CD4-positive, alpha-beta T cell treated with Interleukin-6 for 4 hours (primary cell): Measurements from ENCODE around the gene HIRA.

Source experiments
- DNase-seq: peaks from one replicate; pipeline ENCODE4 v3.0.0-alpha.2; 2020; ENCODE audit warnings: mixed read lengths

Gene HIRA, protein sequence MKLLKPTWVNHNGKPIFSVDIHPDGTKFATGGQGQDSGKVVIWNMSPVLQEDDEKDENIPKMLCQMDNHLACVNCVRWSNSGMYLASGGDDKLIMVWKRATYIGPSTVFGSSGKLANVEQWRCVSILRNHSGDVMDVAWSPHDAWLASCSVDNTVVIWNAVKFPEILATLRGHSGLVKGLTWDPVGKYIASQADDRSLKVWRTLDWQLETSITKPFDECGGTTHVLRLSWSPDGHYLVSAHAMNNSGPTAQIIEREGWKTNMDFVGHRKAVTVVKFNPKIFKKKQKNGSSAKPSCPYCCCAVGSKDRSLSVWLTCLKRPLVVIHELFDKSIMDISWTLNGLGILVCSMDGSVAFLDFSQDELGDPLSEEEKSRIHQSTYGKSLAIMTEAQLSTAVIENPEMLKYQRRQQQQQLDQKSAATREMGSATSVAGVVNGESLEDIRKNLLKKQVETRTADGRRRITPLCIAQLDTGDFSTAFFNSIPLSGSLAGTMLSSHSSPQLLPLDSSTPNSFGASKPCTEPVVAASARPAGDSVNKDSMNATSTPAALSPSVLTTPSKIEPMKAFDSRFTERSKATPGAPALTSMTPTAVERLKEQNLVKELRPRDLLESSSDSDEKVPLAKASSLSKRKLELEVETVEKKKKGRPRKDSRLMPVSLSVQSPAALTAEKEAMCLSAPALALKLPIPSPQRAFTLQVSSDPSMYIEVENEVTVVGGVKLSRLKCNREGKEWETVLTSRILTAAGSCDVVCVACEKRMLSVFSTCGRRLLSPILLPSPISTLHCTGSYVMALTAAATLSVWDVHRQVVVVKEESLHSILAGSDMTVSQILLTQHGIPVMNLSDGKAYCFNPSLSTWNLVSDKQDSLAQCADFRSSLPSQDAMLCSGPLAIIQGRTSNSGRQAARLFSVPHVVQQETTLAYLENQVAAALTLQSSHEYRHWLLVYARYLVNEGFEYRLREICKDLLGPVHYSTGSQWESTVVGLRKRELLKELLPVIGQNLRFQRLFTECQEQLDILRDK

DNA sequence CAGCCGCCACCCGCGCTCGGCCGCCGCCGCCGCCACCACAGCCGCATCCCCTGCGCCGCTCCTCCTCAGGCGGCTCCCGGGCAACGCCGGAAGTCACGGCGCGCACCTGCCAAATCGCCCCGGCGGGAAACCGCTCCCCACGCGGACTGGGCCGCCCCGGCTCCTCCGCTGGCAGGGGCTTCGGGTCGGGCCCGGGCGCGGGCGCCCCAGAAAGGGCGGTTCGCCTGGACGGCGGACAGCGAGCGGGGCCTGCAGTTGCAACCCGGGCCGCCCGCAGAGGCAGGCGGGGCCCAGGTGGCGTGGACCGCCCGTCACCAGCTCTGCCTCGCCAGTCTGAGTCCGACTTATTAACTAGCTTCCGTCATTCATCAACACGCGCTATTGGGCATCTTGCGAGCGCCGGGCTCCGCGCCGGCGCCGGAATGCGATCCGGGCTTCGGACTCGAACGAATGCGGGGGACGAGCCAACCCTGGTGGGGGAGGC is at the start of gene HIRA:
HIRA (minus strand) TSS at position 85 of the 484 bp plus-strand sequence. CDS start 257 bp downstream, outside the sequence.
- peak; percentile 83 for DNase-seq

DNA sequence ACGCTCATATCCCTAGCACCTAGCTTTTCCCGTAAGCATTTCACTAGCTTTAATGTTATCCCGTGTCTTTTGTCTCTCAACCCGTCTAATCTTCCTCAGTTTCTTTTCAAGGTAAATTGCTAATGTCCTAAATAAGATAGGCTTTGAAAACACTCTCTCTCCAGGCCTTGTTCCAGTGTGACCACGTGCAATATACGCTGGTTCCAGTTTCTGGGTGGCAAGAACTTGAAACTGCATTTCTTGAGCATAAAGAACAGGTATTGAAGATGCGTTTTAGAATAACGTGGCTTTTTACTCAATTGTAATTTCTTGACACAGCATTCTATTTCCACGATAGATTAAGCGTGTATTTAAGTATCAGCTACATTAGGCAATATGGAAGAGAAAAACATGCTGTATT is 49.3 kb upstream of the HIRA start:
- no peak for DNase-seq

DNA sequence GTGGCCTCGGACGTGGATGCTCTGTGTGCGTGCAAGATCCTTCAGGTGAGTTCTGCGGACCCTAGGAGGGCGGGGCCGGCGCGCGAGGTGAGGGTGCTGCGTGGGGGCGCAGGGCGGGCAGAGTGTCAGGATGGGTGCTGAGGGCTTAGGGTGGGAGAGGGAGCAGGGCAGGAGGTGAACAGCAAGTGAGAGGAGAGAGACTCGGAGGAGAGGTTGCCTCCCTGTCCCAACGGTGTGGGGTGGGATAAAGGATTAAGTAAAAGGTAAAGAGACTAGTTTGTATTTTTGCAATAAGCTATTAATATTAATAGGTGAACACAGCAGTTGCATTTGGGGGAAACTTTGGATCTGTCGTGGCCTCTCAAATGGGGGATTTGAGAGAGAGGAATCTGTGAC is 48.6 kb upstream of the HIRA start:
- no peak for DNase-seq

DNA sequence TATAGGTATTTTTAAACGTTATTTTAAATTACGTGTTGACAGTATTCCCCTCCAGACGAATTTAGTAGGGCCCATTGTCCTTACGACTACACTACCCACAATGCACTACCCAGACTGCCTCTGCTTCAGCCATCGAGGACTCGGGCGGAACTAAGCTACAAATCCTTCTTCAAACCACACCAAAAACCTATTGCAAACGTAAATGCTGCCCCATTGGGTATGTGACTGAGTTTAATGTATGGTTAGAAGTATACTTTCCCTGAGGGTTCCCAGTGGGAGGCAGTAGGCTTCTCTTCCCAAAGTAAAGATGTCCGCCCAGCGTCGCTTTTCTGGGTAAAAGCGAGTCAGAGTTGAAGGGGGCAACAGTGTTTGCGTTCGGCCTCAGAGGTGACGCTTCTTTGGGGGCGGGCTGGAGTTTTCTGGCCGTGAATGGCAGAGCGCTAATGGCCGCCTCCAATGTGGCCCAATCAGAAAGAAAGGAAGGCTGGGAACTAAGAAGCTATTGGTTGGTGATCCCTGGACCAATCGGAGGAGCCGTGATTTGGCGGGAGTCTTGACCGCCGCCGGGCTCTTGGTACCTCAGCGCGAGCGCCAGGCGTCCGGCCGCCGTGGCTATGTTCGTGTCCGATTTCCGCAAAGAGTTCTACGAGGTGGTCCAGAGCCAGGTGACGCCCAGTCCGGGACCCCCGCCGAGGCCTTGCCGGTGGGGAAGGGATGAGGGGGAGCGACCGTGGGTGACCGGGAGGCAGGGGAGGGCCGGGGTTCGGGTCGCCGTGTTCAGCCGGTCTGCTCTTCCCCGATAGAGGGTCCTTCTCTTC is 48.0 kb upstream of the HIRA start, which contains the start of gene CDC45:
CDC45 (plus strand) TSS at position 566 of the 818 bp plus-strand sequence; CDS start at position 615, 49 bp downstream.
- DNase-seq = peak; percentile 95

DNA sequence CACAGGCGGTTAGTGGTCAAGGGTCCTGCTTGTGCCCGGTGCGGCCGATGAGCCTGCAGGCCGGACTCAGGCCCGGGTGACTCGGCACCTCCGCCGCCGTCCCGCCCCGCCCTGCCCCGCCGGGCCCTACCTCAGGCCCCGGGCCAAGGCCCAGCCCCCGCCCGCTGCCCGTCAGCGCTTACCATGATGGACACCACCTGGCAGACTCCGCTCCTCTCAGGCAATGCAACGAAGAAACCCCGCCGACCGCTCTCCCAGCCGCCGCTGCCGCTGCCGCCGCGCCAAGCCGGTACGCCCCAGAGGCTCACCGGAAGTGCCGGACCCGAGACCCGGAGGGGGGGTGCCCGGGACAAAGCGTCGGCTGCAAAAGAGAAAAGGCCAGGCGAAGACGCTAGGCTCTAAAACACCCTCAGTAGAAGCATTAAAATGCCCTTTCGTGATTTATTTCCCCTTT is 47.4 kb upstream of the HIRA start, which contains the start of gene UFD1:
UFD1 (minus strand) TSS at position 293 of the 454 bp plus-strand sequence; CDS start at position 185, 108 bp downstream.
- DNase-seq = peak; percentile 77

DNA sequence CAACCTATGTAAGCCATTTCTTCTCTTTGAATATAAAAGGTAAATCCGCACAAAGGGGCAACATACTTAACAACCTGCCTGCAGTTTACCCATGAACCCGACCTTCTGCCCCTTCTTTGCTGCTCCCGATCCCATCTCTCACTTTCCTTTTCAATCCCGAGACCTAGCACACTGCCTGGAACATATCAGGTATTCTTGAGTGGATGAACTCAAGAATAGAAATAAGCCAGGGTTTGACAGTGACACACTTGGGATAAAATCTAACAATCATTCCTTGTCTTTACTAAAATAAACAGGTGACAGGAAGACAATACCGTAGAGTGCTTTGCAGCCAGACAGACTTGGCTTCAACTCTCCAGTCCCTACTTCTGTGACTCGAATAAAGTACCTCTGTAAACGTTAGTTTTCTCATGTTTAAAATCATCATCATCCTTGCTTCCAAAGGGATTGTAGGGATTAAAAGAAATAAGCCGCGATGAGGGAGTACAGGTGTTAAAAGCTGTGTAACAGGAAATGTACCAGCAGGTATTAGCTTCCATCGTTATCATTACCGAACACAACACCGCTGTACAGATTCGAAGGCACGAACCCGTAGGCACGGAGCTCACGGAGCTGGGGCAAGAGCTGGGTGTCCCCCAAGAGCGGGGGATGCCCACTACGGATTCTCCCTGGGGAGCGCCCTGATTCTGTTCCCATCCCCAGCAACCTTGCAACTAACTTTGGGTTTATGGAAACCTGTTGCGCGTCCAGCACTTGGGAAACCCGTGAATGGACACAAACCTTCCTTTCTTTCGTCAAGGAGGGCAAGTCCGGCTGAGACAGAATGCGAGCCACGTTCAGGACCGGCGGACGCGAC is 46.7 kb upstream of the HIRA start:
- no peak for DNase-seq

DNA sequence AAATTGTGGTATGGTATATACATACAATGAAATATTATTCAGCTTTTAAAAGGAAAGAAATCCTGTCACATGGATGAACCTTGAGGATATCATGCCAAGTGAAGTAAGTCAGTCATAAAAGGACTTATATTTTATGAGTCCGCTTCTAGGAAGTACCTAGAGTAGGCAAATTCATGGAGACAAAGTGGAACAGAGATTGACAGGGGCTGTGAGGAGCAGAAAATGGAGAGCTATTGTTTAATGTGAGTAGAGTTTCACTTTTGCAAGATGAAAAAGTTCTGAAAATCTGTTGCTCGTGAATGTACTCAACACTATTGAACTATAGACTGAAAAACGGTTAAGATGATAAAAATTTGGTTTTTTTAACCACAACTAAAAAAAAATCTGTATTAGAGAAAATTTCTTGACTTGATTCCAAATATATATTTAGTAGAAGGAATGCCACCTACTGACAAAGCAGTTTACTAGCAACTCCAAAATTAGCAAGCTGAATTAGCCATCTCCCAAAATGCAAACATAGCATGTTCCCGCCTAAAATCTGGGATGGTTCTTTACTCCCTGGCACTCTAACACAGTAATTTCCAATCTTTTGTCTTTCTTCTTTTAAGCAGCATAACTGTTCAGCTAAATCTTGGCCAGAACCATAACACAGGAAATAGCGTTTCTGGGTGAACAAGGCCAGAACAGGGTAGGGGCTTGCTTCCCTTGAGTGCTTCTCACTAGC is 46.0 kb upstream of the HIRA start:
- DNase-seq = no peak

DNA sequence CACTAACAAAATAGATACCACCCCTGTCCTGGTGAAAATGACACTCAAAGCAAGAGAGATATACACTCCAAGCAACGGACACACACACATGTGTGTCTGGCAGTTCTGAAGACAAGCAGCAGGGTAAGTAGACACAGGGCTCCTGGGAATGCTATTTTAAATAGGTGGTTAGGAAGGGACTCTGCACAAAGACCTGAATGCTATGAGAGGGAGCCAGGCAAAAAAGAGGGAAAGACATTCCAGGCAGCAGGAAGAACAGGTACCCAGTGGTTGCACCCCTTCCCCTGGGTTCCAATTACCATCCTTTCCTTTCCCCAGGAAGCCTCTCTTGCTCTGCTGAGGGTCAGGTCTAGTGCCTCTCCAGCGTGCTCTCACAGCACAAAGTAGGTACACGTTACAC is 44.5 kb upstream of the HIRA start:
- DNase-seq = no peak

DNA sequence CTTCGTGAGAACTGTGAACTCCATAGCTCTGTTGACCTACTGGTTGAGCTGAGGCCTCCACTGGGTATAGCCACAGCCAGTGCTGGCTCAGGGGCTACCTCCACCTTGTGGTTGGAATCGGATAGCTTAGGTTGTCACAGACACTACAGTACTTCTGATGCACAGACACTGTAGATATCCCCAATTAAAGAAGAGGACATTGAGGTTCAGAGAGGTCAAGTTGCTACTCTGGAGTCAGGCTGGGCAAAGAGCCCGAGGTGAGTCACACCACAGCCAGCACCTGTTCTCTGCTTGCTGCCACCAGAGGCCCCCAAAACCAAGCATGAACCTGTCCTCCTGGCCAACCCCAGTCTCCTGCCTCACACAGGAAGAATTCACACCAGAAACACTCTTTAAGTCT is 42.0 kb upstream of the HIRA start:
- DNase-seq = no peak

DNA sequence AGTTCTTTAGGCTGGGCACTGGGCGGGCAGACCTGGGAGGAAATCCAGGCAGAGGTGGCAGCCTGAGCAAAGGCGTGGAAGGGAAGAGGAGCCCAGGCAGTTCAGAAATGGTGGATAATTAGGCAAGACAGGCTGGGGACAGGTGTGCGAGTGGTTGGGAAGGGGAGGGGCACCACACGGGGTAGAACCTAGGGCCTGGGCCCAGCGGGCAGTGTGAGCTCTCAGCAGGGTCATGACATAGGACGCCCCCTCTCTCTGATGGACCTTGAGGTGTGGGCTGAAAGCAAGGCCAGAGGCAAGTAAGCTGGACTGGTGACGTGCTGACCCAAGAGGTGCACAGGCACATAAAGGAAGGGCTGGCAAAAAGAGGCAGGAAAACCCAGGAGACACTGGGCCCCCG is 40.7 kb upstream of the HIRA start:
- no peak for DNase-seq

DNA sequence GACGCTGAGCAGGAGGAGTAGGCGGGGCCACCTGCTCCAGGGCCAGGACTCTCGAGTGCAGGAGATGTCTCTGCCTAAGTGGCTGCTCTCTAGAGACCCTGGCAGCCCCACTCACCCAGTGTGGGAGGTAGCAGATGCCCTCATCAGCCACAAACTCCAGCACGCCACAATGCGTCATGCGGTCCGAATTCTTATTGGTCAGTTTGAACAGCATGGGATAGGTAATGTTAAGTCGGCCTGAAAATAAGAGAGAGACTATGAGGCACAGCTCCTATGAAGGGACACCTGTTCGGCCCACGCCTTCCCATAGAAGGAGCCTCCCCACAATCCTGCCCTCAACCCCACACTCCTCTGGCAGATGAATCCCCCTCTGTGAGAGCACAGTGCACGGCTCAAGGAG is 40.0 kb upstream of the HIRA start:
- DNase-seq = no peak

DNA sequence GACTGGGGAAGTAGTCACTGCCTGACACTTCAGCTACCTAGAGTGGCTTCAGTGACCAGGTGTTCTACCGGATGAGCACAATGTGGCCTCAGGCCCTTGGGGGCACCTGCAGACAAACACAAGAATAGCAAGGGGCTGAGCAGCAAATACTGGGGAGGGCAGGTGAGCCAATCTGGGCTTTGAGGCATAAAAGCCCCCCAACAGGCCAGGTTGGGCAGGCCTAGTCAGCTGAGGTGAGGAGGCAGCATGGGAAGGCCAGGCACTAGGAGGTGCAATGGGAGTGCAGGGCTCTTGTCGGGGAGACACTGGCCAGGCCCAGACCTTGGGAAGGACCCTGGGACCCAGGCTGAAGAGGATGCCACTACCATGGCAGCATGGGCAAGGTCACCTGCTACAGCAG is 38.5 kb upstream of the HIRA start:
- no peak for DNase-seq

DNA sequence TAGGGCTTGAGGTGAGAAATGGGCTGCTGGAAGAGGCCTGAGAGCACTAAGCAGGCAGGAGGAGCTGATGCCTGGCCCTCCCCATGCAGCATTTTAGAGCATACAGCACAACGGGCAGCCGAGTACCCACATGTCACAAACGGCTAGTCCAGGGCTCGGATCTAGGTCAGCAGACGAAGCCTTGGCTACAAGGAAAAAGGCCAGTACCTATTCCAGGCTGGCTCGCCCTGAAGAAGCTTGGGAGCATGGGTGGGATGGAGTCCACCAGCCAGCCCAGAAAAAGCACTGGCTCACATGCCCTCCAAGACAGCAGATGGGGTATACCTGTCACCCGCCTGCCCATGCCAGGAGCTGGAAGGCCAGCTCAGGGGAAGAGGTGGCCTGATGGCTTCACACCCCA is 37.9 kb upstream of the HIRA start:
- DNase-seq = no peak

DNA sequence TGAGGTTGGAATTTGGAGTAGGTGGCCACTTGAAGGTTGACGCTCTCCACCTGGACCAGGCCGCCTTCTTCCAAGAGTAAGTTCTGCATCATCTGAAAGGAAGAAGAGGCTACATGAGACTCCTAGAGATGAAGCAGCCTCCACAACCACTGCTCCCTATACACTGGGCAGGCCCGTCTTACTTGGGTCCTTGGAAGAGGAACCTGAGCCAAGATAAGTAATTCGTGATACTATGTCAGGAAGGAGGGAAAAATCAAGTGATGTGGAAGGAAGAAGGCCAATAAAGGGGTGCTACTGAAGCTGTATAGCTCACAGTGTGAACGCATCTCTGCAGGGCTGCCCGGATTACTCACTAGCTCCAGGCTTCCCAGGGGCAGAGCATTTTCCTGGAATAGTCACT is 36.4 kb upstream of the HIRA start:
- DNase-seq = no peak

DNA sequence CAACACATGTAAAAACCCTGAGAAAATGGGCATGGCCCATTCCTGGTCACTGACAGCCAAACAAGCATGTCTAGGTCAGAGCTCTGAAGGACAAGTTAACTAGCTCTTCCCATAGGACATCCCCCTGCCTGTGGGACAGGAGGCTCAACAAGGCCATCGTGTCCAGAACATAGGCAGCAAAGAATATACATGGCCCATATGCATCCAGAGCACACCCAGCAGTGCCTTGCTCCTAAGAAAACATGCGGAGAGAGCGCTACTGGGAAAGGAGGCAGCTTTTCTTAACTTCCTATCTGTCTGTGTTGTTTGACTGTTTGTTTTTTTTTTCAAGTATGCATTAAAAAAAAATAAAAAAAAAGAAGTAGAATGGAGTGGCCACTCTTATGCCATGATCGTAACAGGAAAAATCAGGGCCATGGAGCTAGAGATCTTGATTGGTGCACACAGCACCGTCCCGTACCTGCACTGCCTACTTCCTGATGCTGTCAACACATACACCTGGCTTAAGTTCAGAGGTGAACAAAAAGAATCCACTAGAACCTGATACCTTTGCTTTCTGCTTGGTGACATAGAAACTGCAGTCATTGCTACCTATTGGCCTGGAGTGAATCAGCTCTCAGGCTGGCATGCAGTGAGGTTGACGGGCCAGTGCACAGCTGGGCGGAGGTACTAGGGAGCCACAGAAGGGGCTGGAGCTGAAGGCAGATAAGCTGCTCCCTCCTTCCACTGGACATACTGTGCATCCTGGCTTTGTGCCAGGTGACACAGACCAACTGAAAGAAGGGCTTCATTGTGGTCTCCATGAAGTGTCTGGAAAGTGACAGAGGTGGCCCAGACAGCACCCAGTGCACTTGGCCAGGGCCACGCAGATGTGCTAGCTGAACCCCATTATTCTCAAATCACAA is 35.6 kb upstream of the HIRA start:
- no peak for DNase-seq

DNA sequence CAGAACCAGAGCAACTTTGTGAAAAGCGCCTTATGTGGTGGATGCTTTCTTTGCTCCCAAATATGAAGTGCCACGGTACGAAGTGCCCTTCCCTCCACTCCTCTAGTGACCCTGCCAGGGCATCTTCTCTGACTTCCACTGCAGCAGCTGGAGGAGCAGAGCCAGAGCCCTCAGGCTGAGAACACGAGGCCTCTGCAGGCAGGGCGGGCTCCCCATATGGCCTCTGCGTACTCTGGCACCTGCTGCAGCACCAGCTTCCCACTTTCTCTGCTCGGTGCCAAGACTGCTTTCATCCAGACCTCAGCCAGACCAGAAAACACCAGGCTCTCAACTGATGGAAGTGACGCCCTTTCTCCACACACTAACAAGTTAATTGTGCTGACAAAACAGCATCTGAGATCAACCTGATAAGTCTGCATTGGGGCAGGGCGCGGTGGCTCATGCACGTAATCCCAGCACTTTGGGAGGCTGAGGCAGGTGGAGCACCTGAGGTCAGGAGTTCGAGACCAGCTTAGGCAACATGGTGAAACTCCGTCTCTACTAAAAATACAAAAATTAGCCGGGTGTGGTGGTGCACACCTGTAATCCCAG is 34.7 kb upstream of the HIRA start:
- DNase-seq = no peak

DNA sequence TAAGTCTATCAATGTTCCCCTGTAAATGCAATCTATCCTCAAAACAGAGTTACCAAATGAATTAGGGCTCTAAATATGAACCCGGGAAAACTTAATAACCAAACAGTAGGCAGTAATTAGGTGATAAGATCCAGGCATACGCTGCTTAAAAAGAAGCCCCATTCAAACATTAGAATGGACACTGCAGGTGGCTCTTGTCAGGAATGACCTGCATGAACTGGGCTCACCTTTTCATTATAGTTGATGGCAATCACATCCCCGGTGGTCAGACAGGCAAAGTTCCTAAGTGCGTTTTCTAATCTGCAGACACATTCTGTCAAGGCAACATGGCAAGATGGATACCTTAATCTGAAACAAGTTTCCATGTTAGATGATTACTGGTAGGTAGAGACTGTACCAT is 33.4 kb upstream of the HIRA start:
- no peak for DNase-seq

DNA sequence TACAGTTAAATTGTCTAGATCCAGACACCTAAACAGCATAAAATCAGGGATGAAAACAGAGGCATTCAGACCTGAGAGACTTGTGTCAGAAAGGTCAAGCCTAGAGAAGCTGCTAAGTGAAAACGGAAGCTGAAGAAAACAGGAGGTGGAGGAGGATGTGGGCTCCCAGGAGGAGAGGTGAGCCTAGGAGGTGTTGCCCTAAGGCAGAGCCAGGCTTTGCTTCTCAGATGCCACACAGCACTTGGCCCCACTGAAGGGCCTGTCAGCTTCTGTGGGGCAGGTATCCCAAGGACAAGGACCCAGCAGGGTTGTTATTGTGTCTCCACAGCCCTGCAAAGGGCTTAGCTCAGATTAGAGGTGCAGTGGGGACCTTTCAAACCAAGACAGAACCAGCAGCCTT is 33.0 kb upstream of the HIRA start:
- no peak for DNase-seq
